ENCODE data around the gene RNU6-9.
"Not testable (repeated sequence)": the region's sequence is repeated elsewhere in the genome, so short reads cannot be mapped to it uniquely, and the experiment has no call there.

RNU6-9 gene

DNA sequence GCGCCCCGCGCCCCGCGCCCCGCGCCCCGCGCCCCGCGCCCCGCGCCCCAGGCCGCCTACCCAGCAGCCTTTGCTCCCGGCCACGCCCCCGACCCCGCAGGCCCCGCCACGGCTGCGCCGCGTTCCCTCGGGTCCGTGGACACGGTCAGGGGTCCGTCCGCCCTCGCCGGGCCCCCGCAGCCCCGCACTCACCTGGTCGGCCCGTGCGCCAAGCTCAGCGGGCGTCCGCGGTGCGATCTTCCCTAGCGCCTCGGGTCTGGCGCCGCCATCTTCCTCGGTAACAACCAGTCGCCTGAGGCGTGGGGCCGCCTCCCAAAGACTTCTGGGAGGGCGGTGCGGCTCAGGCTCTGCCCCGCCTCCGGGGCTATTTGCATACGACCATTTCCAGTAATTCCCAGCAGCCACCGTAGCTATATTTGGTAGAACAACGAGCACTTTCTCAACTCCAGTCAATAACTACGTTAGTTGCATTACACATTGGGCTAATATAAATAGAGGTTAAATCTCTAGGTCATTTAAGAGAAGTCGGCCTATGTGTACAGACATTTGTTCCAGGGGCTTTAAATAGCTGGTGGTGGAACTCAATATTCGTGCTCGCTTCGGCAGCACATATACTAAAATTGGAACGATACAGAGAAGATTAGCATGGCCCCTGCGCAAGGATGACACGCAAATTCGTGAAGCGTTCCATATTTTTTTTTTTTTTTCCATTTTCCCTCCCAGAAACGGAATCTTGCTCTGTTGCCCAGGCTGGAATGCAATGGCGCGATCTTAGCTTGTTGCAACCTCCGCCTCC, at the start of gene RNU6-9, which contains the start of gene MED16:
TSS of gene RNU6-9 (plus strand) at position 591 of the 796 bp plus-strand sequence.
TSS of gene MED16 (minus strand) at position 294 of the 796 bp plus-strand sequence. CDS start 2,056 bp downstream, outside the sequence.
- DNase-seq = peak; percentile 93

DNA sequence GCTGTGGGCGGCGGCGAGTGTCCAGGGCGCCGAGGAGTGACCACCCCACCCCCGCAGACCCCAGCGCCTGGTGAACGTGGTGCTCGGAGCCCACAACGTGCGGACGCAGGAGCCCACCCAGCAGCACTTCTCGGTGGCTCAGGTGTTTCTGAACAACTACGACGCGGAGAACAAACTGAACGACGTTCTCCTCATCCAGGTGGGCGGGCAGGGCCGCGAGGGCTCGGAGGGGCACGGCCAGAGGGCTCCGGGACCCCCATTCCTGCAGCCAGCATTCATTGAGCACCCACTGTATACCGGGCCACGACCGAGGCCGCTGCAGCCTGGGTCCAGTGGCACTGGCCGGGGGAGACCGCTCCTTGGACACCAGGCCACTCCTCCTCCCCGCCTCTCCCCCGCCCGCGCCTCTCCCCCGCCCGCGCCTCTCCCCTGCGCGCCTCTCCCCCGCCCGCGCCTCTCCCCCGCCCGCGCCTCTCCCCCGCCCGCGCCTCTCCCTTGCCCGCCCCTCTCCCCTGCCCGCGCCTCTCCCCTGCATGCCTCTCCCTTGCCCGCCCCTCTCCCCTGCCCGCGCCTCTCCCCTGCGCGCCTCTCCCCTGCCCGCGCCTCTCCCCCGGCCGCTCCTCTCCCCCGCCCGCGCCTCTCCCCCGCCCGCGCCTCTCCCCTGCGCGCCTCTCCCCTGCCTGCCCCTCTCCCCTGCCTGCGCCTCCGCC, 49.3 kb upstream of the RNU6-9 start:
- no peak for DNase-seq

DNA sequence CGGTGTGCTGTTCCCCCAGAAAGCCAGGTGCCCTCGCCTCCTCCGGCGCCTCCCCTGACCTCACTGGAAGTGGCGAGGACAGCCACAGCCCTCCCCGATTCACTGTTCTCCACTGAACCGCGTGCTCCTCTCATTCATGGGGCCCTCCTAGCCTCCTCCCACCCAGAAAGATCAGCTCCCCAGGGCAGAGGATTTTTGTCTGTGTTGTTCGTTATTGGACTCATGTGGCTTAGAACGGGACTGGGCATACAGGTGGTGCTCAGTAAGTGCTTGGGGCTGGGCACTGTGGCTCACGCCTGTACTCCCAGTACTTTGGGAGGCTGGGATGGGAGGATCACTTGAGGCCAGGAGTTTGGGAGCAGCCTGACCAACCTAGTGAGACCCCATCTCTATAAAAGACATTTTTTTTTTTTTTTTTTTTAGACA, 48.7 kb upstream of the RNU6-9 start:
- DNase-seq = no peak

DNA sequence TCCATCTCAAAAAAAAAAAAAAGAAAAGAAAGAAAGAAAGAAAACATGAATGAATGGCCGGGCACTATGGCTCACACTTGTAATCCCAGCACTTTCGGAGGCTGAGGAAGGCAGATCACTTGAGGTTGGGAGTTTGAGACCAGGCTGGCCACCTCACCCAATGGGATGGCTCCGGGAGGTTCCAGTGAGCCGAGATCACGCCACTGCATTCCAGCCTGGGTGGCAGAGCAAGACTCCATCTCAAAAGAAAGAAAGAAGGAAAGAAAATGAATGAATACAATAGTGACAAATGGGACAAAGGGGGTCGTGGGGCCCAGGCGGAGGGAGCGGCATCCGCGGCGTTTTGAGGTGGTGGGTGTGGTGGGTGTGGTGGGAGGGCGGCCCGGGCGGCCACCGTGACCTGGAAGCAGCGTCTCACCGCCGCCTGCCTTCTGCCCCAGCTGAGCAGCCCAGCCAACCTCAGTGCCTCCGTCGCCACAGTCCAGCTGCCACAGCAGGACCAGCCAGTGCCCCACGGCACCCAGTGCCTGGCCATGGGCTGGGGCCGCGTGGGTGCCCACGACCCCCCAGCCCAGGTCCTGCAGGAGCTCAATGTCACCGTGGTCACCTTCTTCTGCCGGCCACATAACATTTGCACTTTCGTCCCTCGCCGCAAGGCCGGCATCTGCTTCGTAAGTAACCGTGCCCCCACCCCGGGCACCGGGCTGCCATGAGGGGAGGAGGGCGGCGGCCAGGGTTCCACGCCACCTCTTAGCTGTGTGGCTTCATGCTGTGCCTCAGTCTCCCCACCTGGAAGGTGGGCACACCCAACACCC, 47.4 kb upstream of the RNU6-9 start:
- no peak for DNase-seq

DNA sequence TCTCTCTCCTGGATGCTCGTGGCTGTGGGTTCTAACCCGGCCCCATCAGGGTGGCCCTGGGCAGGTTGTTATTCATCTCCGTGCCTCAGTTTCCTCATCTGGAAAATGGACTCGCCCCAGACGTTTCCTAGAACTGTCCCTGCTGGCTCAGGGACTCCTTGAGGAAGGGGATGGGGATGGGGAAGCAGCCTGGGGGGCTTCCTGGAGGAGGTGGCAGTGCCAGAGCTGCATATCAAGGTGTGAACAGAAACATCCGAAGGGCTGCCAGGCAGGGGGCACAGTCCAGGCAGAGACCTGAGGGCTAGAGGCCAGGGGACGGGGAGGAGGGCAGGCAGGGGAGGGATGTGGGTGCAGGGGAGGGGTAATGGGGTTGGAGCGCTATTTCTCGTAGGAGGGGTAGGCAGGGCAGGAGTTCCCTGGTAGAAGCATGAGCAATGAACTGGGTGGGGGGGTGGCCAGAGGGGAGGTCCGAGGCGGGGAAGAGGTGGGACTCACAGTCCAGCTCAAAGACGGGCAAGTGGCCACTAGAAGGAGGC, 44.8 kb upstream of the RNU6-9 start:
- no peak for DNase-seq

DNA sequence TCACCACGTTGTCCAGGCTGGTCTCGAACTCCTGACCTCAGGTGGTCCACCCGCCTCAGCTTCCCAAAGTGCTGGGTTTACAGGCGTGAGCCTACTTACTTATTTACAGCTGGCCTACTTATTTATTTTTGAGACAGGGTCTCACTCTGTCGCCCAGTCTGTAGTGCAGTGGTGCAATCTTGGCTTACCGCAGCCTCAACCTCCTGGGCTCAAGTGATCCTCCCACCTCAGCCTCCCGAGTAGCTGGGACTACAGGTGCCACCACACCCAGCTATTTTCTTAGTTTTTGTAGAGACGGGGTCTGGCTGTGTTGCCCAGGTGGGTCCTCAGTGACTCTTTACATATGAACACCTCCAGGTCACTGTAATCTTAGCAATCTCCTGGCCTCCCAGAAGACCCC, 44.1 kb upstream of the RNU6-9 start:
- DNase-seq = not testable (repeated sequence)

DNA sequence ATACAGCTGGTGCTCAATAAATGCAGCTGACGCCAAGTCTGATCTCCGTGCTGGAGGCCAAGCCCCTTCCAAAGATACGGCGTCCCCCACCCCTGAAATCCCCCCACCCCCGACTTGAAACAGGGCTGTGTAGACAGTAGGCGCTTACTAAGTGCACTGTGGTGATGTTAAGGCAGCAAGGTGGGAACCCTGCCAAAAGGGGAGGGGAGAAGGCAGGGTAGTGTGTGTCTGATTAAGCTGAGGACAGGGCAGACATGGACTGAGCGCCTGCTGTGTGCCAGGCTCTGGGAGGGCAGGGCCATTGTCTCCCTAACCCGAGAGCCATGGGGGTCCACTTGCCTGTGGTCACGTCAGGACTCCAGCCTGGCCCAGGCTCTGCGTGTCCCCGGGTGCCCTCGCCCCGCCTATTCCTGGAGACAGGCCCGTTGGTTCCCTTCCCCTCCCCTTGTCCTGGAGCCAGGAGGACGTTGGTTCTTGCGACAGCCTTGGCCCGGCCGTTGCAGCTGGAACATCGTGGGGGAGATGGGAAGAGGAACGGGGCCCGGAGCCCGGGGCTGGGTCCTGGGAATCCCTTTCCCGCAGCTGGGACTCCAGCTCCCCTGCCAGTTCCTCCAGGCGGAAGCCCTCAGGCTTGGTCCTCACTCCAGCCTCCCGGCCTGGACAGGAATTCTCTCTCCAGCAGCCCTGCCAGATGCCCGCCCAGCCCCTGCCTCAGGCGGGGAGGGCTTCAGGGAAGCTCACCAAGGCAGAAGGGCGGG, 42.9 kb upstream of the RNU6-9 start:
- no peak for DNase-seq

DNA sequence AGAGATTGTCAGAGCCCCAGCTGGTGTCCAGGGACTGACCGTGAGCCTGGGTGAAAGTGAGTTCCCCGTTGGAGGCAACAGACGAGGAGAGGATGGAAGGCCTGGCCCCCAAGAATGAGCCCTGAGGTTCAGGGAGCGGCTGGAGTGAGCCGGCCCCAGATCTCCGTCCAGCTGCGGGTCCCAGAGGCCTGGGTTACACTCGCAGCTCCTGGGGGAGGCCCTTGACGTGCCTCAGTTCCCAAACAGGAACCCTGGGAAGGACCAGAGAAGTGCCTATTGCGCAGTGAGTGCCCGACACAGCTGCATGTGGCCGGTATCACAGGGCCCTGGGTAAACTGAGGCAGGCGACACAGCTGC, 42.3 kb upstream of the RNU6-9 start:
- DNase-seq = no peak

DNA sequence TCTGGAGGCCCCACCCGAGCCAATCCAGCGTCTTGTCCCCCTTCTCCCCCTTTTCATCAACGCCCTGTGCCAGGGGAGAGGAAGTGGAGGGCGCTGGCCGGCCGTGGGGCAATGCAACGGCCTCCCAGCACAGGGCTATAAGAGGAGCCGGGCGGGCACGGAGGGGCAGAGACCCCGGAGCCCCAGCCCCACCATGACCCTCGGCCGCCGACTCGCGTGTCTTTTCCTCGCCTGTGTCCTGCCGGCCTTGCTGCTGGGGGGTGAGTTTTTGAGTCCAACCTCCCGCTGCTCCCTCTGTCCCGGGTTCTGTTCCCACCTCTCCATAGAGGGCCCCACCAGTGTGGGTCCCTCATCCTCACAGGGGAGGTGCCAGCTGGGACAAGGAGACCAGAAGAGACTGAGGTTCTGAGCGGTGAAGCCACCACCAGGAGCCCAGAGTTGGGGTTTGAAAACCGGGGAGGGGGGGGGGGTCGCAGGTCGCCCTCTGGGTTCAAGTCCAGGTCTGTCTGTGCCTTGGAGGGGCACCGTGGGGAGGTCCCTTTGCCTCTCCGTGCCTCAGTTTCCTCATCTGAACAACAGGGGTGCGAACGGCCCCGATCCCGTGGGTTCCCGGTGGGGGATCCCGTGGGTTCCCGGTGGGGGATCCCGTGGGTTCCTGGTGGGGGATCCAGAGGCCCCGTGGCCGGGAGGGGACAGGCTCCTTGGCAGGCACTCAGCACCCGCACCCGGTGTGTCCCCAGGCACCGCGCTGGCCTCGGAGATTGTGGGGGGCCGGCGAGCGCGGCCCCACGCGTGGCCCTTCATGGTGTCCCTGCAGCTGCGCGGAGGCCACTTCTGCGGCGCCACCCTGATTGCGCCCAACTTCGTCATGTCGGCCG, 40.9 kb upstream of the RNU6-9 start, which contains the start of gene ELANE:
TSS of gene ELANE (plus strand) at position 168 of the 878 bp plus-strand sequence. CDS start at position 194, 26 bp downstream.
- DNase-seq = no peak

DNA sequence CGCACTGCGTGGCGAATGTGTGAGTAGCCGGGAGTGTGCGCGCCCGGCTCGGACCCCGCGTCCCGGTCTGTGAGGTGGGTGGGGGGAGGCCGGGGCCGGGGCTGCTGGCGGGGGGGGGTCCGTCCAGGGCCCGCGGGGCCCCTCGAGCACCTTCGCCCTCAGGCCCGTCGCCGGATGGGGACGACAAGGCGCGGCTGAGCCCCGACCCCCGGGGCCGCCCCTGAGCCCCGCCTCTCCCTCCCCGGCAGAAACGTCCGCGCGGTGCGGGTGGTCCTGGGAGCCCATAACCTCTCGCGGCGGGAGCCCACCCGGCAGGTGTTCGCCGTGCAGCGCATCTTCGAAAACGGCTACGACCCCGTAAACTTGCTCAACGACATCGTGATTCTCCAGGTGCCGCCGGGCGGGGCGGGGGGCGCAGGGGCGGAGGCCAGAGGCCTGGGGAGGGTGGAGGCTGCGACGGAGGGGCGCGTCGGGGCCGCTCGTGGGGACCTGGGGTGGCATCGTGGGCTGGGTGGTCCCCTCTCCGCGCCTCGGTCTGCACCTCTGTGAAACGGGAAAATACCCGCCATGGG, 40.2 kb upstream of the RNU6-9 start:
- no peak for DNase-seq

DNA sequence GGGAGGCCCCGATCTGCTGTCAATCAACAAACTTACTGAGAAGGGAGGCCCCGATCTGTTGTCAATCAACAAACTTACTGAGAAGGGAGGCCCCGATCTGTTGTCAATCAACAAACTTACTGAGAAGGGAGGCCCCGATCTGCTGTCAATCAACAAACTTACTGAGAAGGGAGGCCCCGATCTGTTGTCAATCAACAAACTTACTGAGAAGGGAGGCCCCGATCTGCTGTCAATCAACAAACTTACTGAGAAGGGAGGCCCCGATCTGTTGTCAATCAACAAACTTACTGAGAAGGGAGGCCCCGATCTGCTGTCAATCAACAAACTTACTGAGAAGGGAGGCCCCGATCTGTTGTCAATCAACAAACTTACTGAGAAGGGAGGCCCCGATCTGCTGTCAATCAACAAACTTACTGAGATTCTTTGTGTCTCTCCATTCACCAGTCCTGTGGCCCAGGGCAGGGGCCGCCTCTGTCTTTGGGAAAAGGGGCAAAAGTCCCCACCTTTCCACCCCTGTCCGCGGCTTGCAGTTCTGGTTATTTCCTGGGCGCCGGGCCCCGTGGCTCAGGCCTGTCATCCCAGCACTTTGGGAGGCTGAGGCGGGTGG, 39.6 kb upstream of the RNU6-9 start:
- not testable (repeated sequence) for DNase-seq

DNA sequence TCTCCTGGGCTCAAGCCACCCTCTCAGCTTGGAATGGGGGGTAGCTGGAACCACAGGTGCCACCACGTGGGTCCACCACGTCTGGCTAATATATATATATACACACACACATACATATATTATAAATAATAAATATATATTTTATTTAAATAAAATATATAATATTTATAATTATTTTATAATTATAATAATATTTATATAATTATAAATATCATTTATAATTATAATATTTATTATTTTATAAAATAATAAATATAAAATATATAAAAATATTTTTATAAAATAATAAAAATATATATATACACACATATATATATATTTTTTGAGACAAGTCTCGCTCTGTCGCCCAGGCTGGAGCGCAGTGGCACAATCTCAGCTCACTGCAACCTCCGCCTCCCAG, 38.7 kb upstream of the RNU6-9 start:
- no peak for DNase-seq

DNA sequence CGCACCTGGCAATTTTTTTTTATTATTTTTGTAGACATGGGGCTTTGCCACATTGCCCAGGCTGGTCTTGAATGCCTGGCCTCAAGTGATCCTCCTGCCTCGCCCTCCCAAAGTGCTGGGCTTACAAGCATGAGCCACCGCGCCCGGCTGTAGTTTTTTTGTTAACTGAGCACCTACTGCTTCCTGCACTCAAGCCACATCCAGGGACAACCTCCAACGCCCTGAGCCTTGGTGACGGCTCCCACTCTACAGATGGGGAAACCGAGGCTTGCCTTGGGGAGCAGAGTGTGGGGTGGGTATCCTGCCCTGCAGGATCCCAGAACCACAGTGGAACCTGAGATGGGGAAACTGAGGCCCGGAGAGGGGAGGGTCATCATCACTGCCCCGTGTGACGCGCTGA, 38.1 kb upstream of the RNU6-9 start:
- no peak for DNase-seq

DNA sequence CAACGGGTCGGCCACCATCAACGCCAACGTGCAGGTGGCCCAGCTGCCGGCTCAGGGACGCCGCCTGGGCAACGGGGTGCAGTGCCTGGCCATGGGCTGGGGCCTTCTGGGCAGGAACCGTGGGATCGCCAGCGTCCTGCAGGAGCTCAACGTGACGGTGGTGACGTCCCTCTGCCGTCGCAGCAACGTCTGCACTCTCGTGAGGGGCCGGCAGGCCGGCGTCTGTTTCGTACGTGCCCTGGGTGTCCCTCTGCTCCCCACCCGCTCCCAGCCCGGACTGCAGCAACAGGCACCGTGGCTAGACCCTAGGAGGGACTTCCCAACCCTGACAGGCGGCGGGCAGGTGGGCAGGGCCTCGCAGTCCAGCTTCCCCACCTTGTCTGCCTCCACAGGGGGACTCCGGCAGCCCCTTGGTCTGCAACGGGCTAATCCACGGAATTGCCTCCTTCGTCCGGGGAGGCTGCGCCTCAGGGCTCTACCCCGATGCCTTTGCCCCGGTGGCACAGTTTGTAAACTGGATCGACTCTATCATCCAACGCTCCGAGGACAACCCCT, 37.6 kb upstream of the RNU6-9 start:
- no peak for DNase-seq

DNA sequence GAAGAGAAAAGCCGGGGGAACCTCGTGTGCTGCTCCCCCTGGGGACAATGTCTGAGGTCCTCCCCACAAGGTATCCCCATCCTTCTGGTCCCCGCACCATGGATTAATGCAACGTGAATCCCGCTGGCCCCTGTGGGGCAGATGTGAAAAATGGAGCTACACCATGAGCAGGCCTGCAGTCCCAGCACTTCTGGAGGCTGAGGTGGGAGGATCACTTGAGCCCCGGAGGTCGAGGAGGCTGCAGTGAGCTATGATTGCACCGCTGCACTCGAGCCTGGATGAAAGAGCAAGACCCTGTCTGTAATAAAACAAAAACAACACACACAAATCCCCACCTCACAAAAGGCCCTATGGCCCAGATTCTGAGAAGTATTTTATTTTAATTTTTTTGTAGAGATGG, 35.0 kb upstream of the RNU6-9 start:
- no peak for DNase-seq

DNA sequence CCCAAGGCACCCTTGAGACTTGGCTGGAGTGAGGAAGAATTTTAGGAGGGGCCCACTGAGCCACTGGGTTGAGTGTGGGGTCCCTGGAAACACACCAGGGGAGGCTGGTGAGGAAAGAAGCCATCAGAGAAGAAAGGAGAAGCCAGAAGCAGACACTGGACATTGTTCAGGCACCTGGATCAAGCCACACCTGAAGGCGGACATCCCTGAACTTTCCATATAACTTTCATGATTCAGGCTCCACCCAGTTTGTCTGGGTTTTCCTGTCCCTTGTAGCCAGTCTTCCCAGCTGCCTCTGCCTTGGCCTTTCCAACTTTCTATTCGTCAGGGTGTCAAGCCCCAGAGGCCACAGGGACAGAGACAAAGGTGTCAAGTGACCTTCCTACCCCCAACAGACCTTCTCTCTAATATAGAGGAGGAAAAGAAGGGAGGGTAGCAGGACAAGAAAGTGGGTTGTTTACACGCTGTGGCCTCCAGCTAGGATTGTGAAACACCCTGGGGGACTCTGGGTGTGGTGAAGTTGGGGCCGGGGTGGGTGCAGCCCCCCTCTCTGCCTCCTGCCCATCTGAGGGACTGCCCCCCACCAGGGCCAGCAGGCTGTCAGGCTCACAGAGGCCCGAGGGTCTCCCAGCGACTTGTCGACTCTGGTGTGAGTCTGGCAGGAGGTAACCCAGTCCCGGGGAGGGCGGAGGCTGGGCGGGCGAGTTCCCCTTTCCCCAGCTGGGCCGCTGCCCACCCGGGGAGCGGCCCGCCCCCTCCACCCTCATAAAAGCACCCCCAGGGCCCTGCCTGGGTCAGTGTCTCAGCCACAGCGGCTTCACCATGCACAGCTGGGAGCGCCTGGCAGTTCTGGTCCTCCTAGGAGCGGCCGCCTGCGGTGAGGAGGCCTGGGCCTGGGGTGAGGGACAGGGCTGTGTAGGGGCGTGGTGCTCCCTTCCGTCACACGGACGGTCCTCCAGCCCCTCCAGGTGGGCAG, 34.1 kb upstream of the RNU6-9 start, which contains the start of gene CFD:
TSS of gene CFD (plus strand) at position 797 of the 976 bp plus-strand sequence. CDS start at position 823, 26 bp downstream.
- no peak for DNase-seq

DNA sequence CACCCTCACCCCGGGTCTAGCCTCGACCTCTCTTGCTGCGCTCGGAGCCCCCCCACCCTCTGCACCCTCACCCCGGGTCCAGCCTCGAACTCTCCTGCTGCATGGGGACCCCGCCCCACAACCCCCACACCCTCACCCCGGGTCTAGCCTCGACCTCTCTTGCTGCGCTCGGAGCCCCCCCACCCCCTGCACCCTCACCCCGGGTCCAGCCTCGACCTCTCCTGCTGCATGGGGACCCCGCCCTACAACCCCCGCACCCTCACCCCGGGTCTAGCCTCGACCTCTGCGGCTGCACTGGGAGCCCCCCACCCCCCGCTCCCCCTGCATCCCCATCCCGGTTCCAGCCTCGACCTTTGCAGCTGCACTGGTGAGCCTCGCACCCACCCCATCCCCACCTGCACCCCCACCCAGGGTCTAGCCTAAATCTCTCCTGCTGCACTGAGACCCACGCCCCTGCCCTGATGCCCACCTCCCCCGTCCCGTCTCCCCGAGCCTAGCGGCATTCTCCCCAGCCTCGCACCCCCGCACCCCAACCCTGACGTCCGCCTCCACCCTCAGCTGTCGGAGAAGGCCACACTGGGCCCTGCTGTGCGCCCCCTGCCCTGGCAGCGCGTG, 32.0 kb upstream of the RNU6-9 start:
- DNase-seq = no peak

Data from CD4-positive, alpha-beta T cell treated with Interleukin-12 subunit alpha and Interleukin-12 subunit beta, for 1 hour (primary cell).